OCI-LY3 (cell line): ENCODE measurements around the gene SLC22A17.

Experiments
- EZH2phosphoT487 ChIP-seq: fragments of 200-600 bp; shearing (Covaris generic); IDR thresholded peaks from 2 replicates; pipeline ENCODE4 v1.6.1; 2018; ENCODE audit warnings: antibody characterized with exemption, mixed run types, low read depth
- TF ChIP-seq, protein P1 (sequence below): fragments of 200-600, 300-600 bp; sonication (generic); IDR thresholded peaks from 2 replicates; pipeline ENCODE4 v1.5.1; 2014; ENCODE audit warnings: antibody characterized with exemption, low read length, low read depth

DNA sequence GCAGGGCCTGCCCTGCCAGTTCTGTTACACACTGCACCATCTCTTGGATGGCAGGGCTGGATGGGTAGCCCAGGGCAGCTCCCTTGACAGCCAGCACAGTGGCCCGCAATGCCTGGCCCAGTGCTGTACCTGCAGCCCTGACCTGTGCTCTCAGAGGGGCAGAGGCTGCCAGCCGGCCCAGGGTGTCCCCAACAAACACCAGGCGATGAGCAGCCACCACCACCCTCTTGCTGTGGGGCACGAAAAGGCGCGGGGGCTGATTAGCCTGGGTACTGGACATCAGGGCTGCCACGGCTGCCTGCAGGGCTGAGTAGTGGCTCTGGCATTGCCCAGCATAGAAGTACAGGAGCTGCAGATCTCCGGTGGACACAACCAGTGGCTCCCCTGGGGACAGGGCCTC lies 4.6 kb upstream of the SLC22A17 start:
- TF ChIP-seq, protein P1, sequence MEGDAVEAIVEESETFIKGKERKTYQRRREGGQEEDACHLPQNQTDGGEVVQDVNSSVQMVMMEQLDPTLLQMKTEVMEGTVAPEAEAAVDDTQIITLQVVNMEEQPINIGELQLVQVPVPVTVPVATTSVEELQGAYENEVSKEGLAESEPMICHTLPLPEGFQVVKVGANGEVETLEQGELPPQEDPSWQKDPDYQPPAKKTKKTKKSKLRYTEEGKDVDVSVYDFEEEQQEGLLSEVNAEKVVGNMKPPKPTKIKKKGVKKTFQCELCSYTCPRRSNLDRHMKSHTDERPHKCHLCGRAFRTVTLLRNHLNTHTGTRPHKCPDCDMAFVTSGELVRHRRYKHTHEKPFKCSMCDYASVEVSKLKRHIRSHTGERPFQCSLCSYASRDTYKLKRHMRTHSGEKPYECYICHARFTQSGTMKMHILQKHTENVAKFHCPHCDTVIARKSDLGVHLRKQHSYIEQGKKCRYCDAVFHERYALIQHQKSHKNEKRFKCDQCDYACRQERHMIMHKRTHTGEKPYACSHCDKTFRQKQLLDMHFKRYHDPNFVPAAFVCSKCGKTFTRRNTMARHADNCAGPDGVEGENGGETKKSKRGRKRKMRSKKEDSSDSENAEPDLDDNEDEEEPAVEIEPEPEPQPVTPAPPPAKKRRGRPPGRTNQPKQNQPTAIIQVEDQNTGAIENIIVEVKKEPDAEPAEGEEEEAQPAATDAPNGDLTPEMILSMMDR = no peak
- TF ChIP-seq EZH2phosphoT487 = no peak
